H1 (cell line): ENCODE results near the gene ADAMTS17. TPM values are rescaled to one million over a fixed set of nuclear protein-coding genes. Genes with fewer than 3 reads are reported as not detected.

ENCODE experiments used
- CTCF ChIA-PET: fragments of 300-600 bp; sonication (Branson Sonifier 250); formaldehyde crosslinking; loops from one replicate; lab custom pipeline; 2021; ENCODE audit not compliant: partially characterized antibody; lab: Charles Lee
- POLR2A ChIA-PET: fragments of 300-600 bp; sonication (Branson Sonifier 250); formaldehyde crosslinking; loops from one replicate; lab custom pipeline; 2021; ENCODE audit warnings: inconsistent platforms; ENCODE audit not compliant: partially characterized antibody; lab: Charles Lee
- DNase-seq, 2 experiments: peaks; one replicate each; pipeline versions ENCODE4 v3.0.0 to v3.0.0-alpha.2; 2010 to 2022; ENCODE audit warnings: low spot score in 2 of 2, low read depth in 1 of 2, mixed read lengths in 1 of 2
- FAIRE-seq: peaks from 2 replicates; lab custom pipeline; 2011; peaks lifted over from hg19 to GRCh38; lab: Jason Lieb, UNC
- H2AFZ ChIP-seq: 2 replicates; pipeline ENCODE4 v1.8.1; 2012; ENCODE audit warnings: low read length, inconsistent platforms
- H2AK5ac ChIP-seq: 2 replicates; pipeline ENCODE4 v1.6.1; 2013; ENCODE audit warnings: low read depth, low read length
- H2BK120ac ChIP-seq: replicated peaks from 2 replicates; pipeline ENCODE3; 2013; ENCODE audit warnings: low read depth, low read length, inconsistent platforms
- H2BK12ac ChIP-seq: 2 replicates; pipeline ENCODE4 v1.6.1; 2013; ENCODE audit warnings: low read depth, low read length
- H2BK15ac ChIP-seq: 2 replicates; pipeline ENCODE4 v1.6.1; 2013; ENCODE audit warnings: low read length
- H2BK20ac ChIP-seq: 2 replicates; pipeline ENCODE4 v1.6.1; 2013; ENCODE audit warnings: low read length
- H2BK5ac ChIP-seq: 2 replicates; pipeline ENCODE4 v1.6.1; 2013; ENCODE audit warnings: low read depth, low read length
- H3K14ac ChIP-seq: 2 replicates; pipeline ENCODE4 v1.6.1; 2013; ENCODE audit warnings: inconsistent platforms; ENCODE audit not compliant: insufficient read length
- H3K18ac ChIP-seq: 2 replicates; pipeline ENCODE4 v1.6.1; 2013; ENCODE audit warnings: low read length; ENCODE audit errors: extremely low read depth
- H3K23ac ChIP-seq: 2 replicates; pipeline ENCODE4 v1.6.1; 2013; ENCODE audit warnings: inconsistent platforms; ENCODE audit not compliant: insufficient read length
- H3K23me2 ChIP-seq: 2 replicates; pipeline ENCODE4 v1.6.1; 2013; ENCODE audit warnings: low read depth, low read length
- H3K27ac ChIP-seq: 2 replicates; pipeline ENCODE4 v1.6.1; 2011; ENCODE audit warnings: low read depth, low read length, inconsistent platforms
- H3K27me3 ChIP-seq, 4 experiments: replicated peaks in 1 of 4; 1 replicate in 1 of 4; 2 replicates in 3 of 4; pipeline versions ENCODE4 v1.6.1 to v1.8.1; 2011 to 2013; ENCODE audit warnings: low read length in 3 of 4, mild to moderate bottlenecking in 3 of 4, inconsistent platforms in 2 of 4, mixed read lengths in 2 of 4, moderate library complexity in 1 of 4; ENCODE audit not compliant: control insufficient read depth in 3 of 4, insufficient read depth in 3 of 4; ENCODE audit errors: extremely low read depth in 1 of 4
- H3K36me3 ChIP-seq, 4 experiments: 2 replicates each; pipeline versions ENCODE4 v1.6.1 to v1.8.1; 2011 to 2013; ENCODE audit warnings: mild to moderate bottlenecking in 4 of 4, low read length in 3 of 4, moderate library complexity in 2 of 4, control low read depth in 1 of 4, inconsistent platforms in 1 of 4; ENCODE audit not compliant: insufficient read depth in 4 of 4, control insufficient read depth in 2 of 4
- H3K4ac ChIP-seq: replicated peaks from 2 replicates; pipeline ENCODE3; 2013; ENCODE audit warnings: low read length, low read depth, mixed read lengths, inconsistent platforms; ENCODE audit not compliant: insufficient read length
- H3K4me1 ChIP-seq, 4 experiments: replicated peaks in 1 of 4; 1 replicate in 1 of 4; 2 replicates in 3 of 4; pipeline versions ENCODE4 v1.6.1 to v1.8.1; 2011 to 2013; ENCODE audit warnings: low read length in 3 of 4, inconsistent platforms in 2 of 4, mixed read lengths in 1 of 4; ENCODE audit not compliant: insufficient read depth in 4 of 4, control insufficient read depth in 3 of 4
- H3K4me2 ChIP-seq, 2 experiments: 2 replicates each; pipeline versions ENCODE4 v1.6.1 to v1.8.1; 2011 to 2013; ENCODE audit warnings: low read depth in 2 of 2, low read length in 2 of 2, control low read depth in 1 of 2, inconsistent platforms in 1 of 2, mild to moderate bottlenecking in 1 of 2; ENCODE audit not compliant: insufficient read depth in 1 of 2
- H3K4me3 ChIP-seq, 4 experiments: fragments of 200-600, 300-600 bp in 1 of 4; sonication (generic), shearing (Covaris generic), sonication (Bioruptor Twin) in 1 of 4; 2 replicates each; pipeline versions ENCODE4 v1.5.1 to v1.8.1; 2011 to 2016; ENCODE audit warnings: low read length in 4 of 4, low read depth in 3 of 4, control low read depth in 2 of 4, inconsistent platforms in 2 of 4, mild to moderate bottlenecking in 2 of 4, mixed read lengths in 1 of 4, moderate library complexity in 1 of 4; ENCODE audit not compliant: insufficient read depth in 2 of 4; ENCODE audit errors: extremely low read depth in 1 of 4
- H3K56ac ChIP-seq: replicated peaks from 2 replicates; pipeline ENCODE3; 2013; ENCODE audit warnings: low read depth, mild to moderate bottlenecking, mixed read lengths, low read length, inconsistent platforms; ENCODE audit not compliant: insufficient read length
- H3K79me1 ChIP-seq: 2 replicates; pipeline ENCODE4 v1.6.1; 2013; ENCODE audit warnings: low read depth, low read length, control low read depth
- H3K79me2 ChIP-seq, 2 experiments: 2 replicates each; pipeline versions ENCODE4 v1.6.1 to v1.8.1; 2012 to 2013; ENCODE audit warnings: low read length in 2 of 2, mild to moderate bottlenecking in 2 of 2, inconsistent platforms in 1 of 2; ENCODE audit not compliant: insufficient read depth in 2 of 2, control insufficient read depth in 1 of 2
- H3K9ac ChIP-seq, 4 experiments: replicated peaks in 1 of 4; 1 replicate in 1 of 4; 2 replicates in 3 of 4; pipeline versions ENCODE4 v1.6.1 to v1.8.1; 2011 to 2013; ENCODE audit warnings: low read depth in 3 of 4, low read length in 3 of 4, control low read depth in 2 of 4, mild to moderate bottlenecking in 2 of 4, moderate library complexity in 2 of 4, inconsistent platforms in 1 of 4; ENCODE audit errors: extremely low read depth in 1 of 4
- H3K9me3 ChIP-seq, 2 experiments: 2 replicates each; pipeline versions ENCODE4 v1.6.1 to v1.8.1; 2012 to 2013; ENCODE audit warnings: mild to moderate bottlenecking in 2 of 2, moderate library complexity in 2 of 2, control low read depth in 1 of 2, inconsistent platforms in 1 of 2, low read depth in 1 of 2, low read length in 1 of 2, mixed read lengths in 1 of 2; ENCODE audit not compliant: insufficient read depth in 2 of 2
- H4K20me1 ChIP-seq, 2 experiments: replicated peaks in 1 of 2; 2 replicates each; pipeline versions ENCODE3 to v1.8.1; 2011 to 2013; ENCODE audit warnings: inconsistent platforms in 2 of 2, low read length in 2 of 2, mild to moderate bottlenecking in 1 of 2; ENCODE audit not compliant: insufficient read depth in 2 of 2, control insufficient read depth in 1 of 2
- H4K5ac ChIP-seq: 2 replicates; pipeline ENCODE4 v1.6.1; 2013; ENCODE audit warnings: low read length, low read depth, mixed read lengths, inconsistent platforms; ENCODE audit not compliant: insufficient read length
- H4K8ac ChIP-seq: 2 replicates; pipeline ENCODE4 v1.8.0; 2013; ENCODE audit warnings: mild to moderate bottlenecking, moderate library complexity, low read length, inconsistent platforms; ENCODE audit not compliant: insufficient read depth; ENCODE audit errors: extremely low read depth
- H4K91ac ChIP-seq: replicated peaks from 2 replicates; pipeline ENCODE3; 2013; ENCODE audit warnings: low read length, mixed read lengths, inconsistent platforms; ENCODE audit not compliant: insufficient read length
- ASH2L ChIP-seq: fragments of 200-600, 300-600 bp; sonication (generic); IDR thresholded peaks from one replicate; pipeline ENCODE4 v1.7.1; 2017; ENCODE audit warnings: low read length
- BACH1 ChIP-seq: IDR thresholded peaks from 2 replicates; pipeline ENCODE4 v1.6.1; 2012; ENCODE audit warnings: low read length, improper control_type of control experiment
- BRCA1 ChIP-seq: IDR thresholded peaks from 2 replicates; pipeline ENCODE4 v1.6.1; 2012; ENCODE audit warnings: low read depth, low read length, improper control_type of control experiment
- CBX5 ChIP-seq: fragments of 300-800, 300-1000 bp; sonication (generic); IDR thresholded peaks from 2 replicates; pipeline ENCODE4 v1.7.1; 2016; ENCODE audit warnings: antibody characterized with exemption, low read length, low read depth
- CEBPB ChIP-seq: IDR thresholded peaks from 2 replicates; pipeline ENCODE4 v1.6.1; 2012; ENCODE audit warnings: low read depth, low read length
- EP300 ChIP-seq, 2 experiments: IDR thresholded peaks; 1 replicate in 1 of 2; 2 replicates in 1 of 2; pipeline ENCODE4 v1.6.1; 2011 to 2012; ENCODE audit warnings: low read depth in 2 of 2, low read length in 2 of 2, mild to moderate bottlenecking in 2 of 2, borderline replicate concordance in 1 of 2, inconsistent platforms in 1 of 2, moderate library complexity in 1 of 2
- EZH2 ChIP-seq: fragments of 200-600 bp; sonication (generic); IDR thresholded peaks from 2 replicates; pipeline ENCODE4 v1.7.1; 2012; ENCODE audit warnings: low read depth, mild to moderate bottlenecking, moderate library complexity, low read length, inconsistent platforms; ENCODE audit not compliant: severe bottlenecking
- KDM1A ChIP-seq: fragments of 200-600, 300-600 bp; sonication (generic); IDR thresholded peaks from 2 replicates; pipeline ENCODE4 v1.7.1; 2016; ENCODE audit warnings: mild to moderate bottlenecking, low read length, borderline replicate concordance
- MAFK ChIP-seq: IDR thresholded peaks from 2 replicates; pipeline ENCODE4 v1.6.1; 2012; ENCODE audit warnings: low read depth, mild to moderate bottlenecking, improper control_type of control experiment, low read length
- SIN3A ChIP-seq, 2 experiments: IDR thresholded peaks in 1 of 2; conservative IDR thresholded peaks in 1 of 2; 2 replicates each; pipeline ENCODE4 v1.6.1; 2011 to 2012; ENCODE audit warnings: low read length in 2 of 2, improper control_type of control experiment in 1 of 2, low read depth in 1 of 2, mild to moderate bottlenecking in 1 of 2
- SIX5 ChIP-seq: IDR thresholded peaks from 2 replicates; pipeline ENCODE4 v1.6.1; 2011; ENCODE audit warnings: mild to moderate bottlenecking, low read depth, low read length
- SRF ChIP-seq: IDR thresholded peaks from 2 replicates; pipeline ENCODE4 v1.6.1; 2011; ENCODE audit warnings: mild to moderate bottlenecking, low read depth, low read length, moderate library complexity
- TBP ChIP-seq: IDR thresholded peaks from 2 replicates; pipeline ENCODE4 v1.6.1; 2011; ENCODE audit warnings: low read depth, low read length, improper control_type of control experiment
- WGBS, 2 experiments: shearing (Covaris generic) in 1 of 2; methylation state at CpG; one replicate each; pipeline versions ENCODE4 v1.1.6 to v1.1.7; 2013 to 2015; ENCODE audit warnings: low lambda C conversion rate in 2 of 2, mixed read lengths in 2 of 2, inconsistent platforms in 1 of 2, low coverage in 1 of 2, missing lambda C conversion rate in 1 of 2; ENCODE audit not compliant: insufficient replicate concordance in 2 of 2, insufficient coverage in 1 of 2, insufficient read length in 1 of 2; ENCODE audit errors: extremely low coverage in 1 of 2, missing lambda C conversion rate in 1 of 2; 5-methylcytosine and 5-hydroxymethylcytosine counted together
- polyA plus RNA-seq, 7 experiments: library from polyadenylated mRNA; depleted of rRNA in 3 of 7; stranded (reverse) in 5 of 7; unstranded in 2 of 7; fragments of >200 nt in 5 of 7; fragments of 200-250 nt in 2 of 7; gene quantifications; 1 replicate in 5 of 7; 2 replicates in 1 of 7; 4 replicates in 1 of 7; pipeline versions ENCODE4 v1.2.1 to v1.2.3, GENCODE V29; 2011 to 2013; ENCODE audit warnings: missing spikeins in 2 of 7, mixed read lengths in 2 of 7
- total RNA-seq: library from RNA; stranded (reverse); fragmentation: NEBNext Ultra II Directional; extraction: Animal tissue kit (Norgen Biotek cat#: 25700); gene quantifications from 2 replicates; pipeline ENCODE4 v1.2.1, GENCODE V29; 2021

Gene ADAMTS17
- total and polyA plus RNA-seq, 2 of the 8 experiments (the other 6 are each of a cell fraction or from before 2014, with no cell fraction given): 0.51 to 1.7 TPM

DNA sequence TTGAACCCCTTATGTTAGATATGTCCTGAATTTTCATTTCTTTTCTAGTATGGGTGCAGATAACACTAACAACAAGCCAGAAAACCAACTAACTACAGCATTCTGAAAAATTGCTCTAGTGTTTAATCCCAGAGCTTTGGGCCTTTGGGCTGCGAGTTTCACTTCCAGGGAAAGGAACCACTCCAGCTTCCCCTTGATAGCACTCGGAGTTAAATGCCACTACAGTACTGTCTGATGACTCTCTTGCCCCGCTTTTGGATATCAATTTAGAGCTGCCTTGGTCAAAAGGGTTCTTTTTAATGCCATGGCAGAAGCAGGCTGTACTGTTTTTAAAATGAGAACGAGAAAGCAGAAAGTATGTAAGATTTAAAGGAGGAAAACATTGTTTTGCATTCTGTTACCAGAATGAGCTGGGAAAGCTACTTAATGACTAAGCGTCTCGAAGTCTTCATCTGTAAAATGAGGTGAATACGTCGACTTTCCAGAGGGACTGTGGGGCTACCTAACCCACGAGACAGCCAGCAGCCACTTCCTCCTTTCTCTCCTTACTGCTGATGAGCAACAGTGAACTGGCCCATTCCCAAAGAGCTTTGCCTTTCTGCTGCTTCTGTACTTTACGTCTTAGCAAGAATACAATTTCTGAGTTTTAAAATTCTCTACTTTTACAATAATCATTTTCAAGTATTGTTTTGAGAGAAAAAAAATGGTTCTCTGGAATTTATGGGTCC, 309.3 kb downstream of the ADAMTS17 start:
- Histone ChIP-seq H4K5ac (no peak overlapping the region), H3K79me2 (no peaks in the 10 kb centered on the region), H3K56ac (no peak overlapping the region), H2BK5ac (no peak overlapping the region), H3K4me1 (no peaks in the 10 kb centered on the region), H3K18ac (no peak overlapping the region), H3K27me3 (no peaks in the 10 kb centered on the region), H3K9ac (no peak overlapping the region), H2AFZ (no peak overlapping the region), H3K4me2 (no peak overlapping the region), H4K8ac (no peak overlapping the region), H2BK15ac (no peak overlapping the region), H3K36me3 (no peaks in the 10 kb centered on the region), H3K14ac (no peak overlapping the region), H3K9me3 (peaks cover 6 to 8% of the 10 kb centered on the region in 2 experiments), H3K27ac (no peak overlapping the region), H4K20me1 (no peaks in the 10 kb centered on the region), H3K23ac (no peak overlapping the region), H3K4me3 (no peak overlapping the region), H2BK120ac (no peak overlapping the region), H3K4ac (no peak overlapping the region), H2BK12ac (no peak overlapping the region), H3K23me2 (no peaks in the 10 kb centered on the region), H3K79me1 (no peaks in the 10 kb centered on the region), H4K91ac (no peak overlapping the region), H2AK5ac (no peak overlapping the region), H2BK20ac (no peak overlapping the region)
- 91% methylated on average over 10 of the region's 10 CpGs; no CpG with 5 or more reads in 1 of the 2 experiments for WGBS, 2 experiments
- DNase-seq (no peak), FAIRE-seq (no peak)
- CTCF ChIA-PET: interaction anchor here (0.9 to 1.6 kb wide), 7 partner anchors 12 to 162 kb away, joined by 3 to 6 read pairs (median 3); no protein-coding TSS in a partner anchor
- POLR2A ChIA-PET: no interaction called here
- no peak for TF ChIP-seq EP300 (IDR thresholded peaks at IDR 0.05; ENCODE audit: borderline replicate concordance in 1 of 2, low read depth in 2 of 2, low read length in 2 of 2)
- no peak for TF ChIP-seq CBX5
- TF ChIP-seq MAFK: no peak
- no peak for TF ChIP-seq TBP
- no peak for TF ChIP-seq CEBPB
- no peak for TF ChIP-seq SIX5
- TF ChIP-seq ASH2L: no peak
- no peak for TF ChIP-seq BACH1
- TF ChIP-seq KDM1A: no peak
- no peak for TF ChIP-seq SRF
- TF ChIP-seq EZH2: no peak
- TF ChIP-seq BRCA1: no peak
- no peak for TF ChIP-seq SIN3A (conservative IDR thresholded peaks at IDR 0.05 in 1 of 2, IDR thresholded peaks at IDR 0.05 in 1 of 2; ENCODE audit: low read depth in 1 of 2, low read length in 2 of 2)
